Anterior cingulate cortex (tissue), 58 donors: ENCODE data around the gene SERGEF.
"Not testable (repeated sequence)": the region's sequence is repeated elsewhere in the genome, so short reads cannot be mapped to it uniquely, and the experiment has no call there.

Experiments used
- DNase-seq, 58 donors: peaks; one replicate each; lab custom pipeline; 2025; lab: John Stamatoyannopoulos, UW

Gene SERGEF

GRCh38 chr11:17917556-17917955 lies 95.3 kb downstream of the SERGEF start:
- DNase-seq, result no peak

GRCh38 chr11:17915500-17916143 lies 97.2 kb downstream of the SERGEF start:
- no peak for DNase-seq

GRCh38 chr11:17914957-17915356 lies 97.9 kb downstream of the SERGEF start:
- DNase-seq, result no peak

GRCh38 chr11:17907046-17907445 lies 105.8 kb downstream of the SERGEF start:
- no peak for DNase-seq

- peak in 43 of 58 donors; percentile 4 to 82 (median 46) for DNase-seq
Observed at GRCh38 chr11:17906436-17906835, 106.4 kb downstream of the SERGEF start.

GRCh38 chr11:17905477-17905876 lies 107.4 kb downstream of the SERGEF start:
- no peak for DNase-seq

- DNase-seq, result no peak
Observed at GRCh38 chr11:17901481-17901880, 111.4 kb downstream of the SERGEF start.

- no peak for DNase-seq
Observed at GRCh38 chr11:17898782-17899181, 114.1 kb downstream of the SERGEF start.

- DNase-seq, result no peak
Observed at GRCh38 chr11:17898071-17898470, 114.8 kb downstream of the SERGEF start.

- DNase-seq, result no peak
Observed at GRCh38 chr11:17897495-17897894, 115.4 kb downstream of the SERGEF start.

GRCh38 chr11:17896496-17897151 lies 116.2 kb downstream of the SERGEF start:
- DNase-seq, result not testable (repeated sequence)

- DNase-seq, result peak in 46 of 58 donors; percentile 7 to 68 (median 30)
Observed at GRCh38 chr11:17894929-17895658, 117.8 kb downstream of the SERGEF start.

- DNase-seq, result no peak
Observed at GRCh38 chr11:17892409-17892808, 120.4 kb downstream of the SERGEF start.

GRCh38 chr11:17890325-17890724 lies 122.5 kb downstream of the SERGEF start:
- DNase-seq, result peak in 1 of 58 donors; percentile 7

- no peak for DNase-seq
Observed at GRCh38 chr11:17887779-17888178, 125.1 kb downstream of the SERGEF start.

GRCh38 chr11:17883946-17884345 lies 128.9 kb downstream of the SERGEF start:
- no peak for DNase-seq

GRCh38 chr11:17883057-17883456 lies 129.8 kb downstream of the SERGEF start:
- DNase-seq, result no peak

GRCh38 chr11:17878743-17879142 lies 134.1 kb downstream of the SERGEF start:
- DNase-seq, result no peak

- no peak for DNase-seq
Observed at GRCh38 chr11:17877886-17878285, 135.0 kb downstream of the SERGEF start.

- no peak for DNase-seq
Observed at GRCh38 chr11:17876827-17877226, 136.0 kb downstream of the SERGEF start.

GRCh38 chr11:17875891-17876290 lies 137.0 kb downstream of the SERGEF start:
- DNase-seq, result no peak

GRCh38 chr11:17873586-17873985 lies 139.3 kb downstream of the SERGEF start:
- DNase-seq, result peak in 26 of 58 donors; percentile 2 to 55 (median 10)
